ENCODE results near the gene TAF11L9. TPM values are rescaled to one million over a fixed set of nuclear protein-coding genes. Genes with fewer than 3 reads are reported as not detected.

TAF11L9 gene
- total and polyA plus RNA-seq, 2 donors: not detected

Small RNAs within 50 kb of the gene (small RNA-seq; reads per million reads assigned to genes)
- not detected for gene AC233724.3
- gene AC233724.4: not detected
- gene AC233724.6: not detected
- not detected for gene AC233724.7

Other genes with a start within 250 kb of the TAF11L9 start
- gene TAF11L2, start 96.2 kb downstream of the TAF11L9 start, total RNA-seq: not detected
- not detected for gene TAF11L2, start 96.2 kb downstream of the TAF11L9 start, polyA plus RNA-seq
- gene TAF11L3, start 76.0 kb downstream of the TAF11L9 start, total RNA-seq: not detected
- not detected for gene TAF11L3, start 76.0 kb downstream of the TAF11L9 start, polyA plus RNA-seq
- gene TAF11L4, start 72.6 kb downstream of the TAF11L9 start, total RNA-seq: not detected
- gene TAF11L4, start 72.6 kb downstream of the TAF11L9 start, polyA plus RNA-seq: not detected
- not detected for gene TAF11L5, start 69.2 kb downstream of the TAF11L9 start, total RNA-seq
- not detected for gene TAF11L5, start 69.2 kb downstream of the TAF11L9 start, polyA plus RNA-seq
- not detected for gene TAF11L6, start 65.7 kb downstream of the TAF11L9 start, total RNA-seq
- not detected for gene TAF11L6, start 65.7 kb downstream of the TAF11L9 start, polyA plus RNA-seq
- not detected for gene TAF11L7, start 8.6 kb downstream of the TAF11L9 start, total RNA-seq
- not detected for gene TAF11L7, start 8.6 kb downstream of the TAF11L9 start, polyA plus RNA-seq
- not detected for gene TAF11L8, start 3.4 kb downstream of the TAF11L9 start, total RNA-seq
- not detected for gene TAF11L8, start 3.4 kb downstream of the TAF11L9 start, polyA plus RNA-seq
- gene TAF11L10, start 3.4 kb upstream of the TAF11L9 start, total RNA-seq: not detected
- not detected for gene TAF11L10, start 3.4 kb upstream of the TAF11L9 start, polyA plus RNA-seq
- gene TAF11L11, start 9.8 kb upstream of the TAF11L9 start, total RNA-seq: not detected
- not detected for gene TAF11L11, start 9.8 kb upstream of the TAF11L9 start, polyA plus RNA-seq
- gene TAF11L12, start 16.0 kb upstream of the TAF11L9 start, total RNA-seq: not detected
- gene TAF11L12, start 16.0 kb upstream of the TAF11L9 start, polyA plus RNA-seq: not detected
- gene TAF11L13, start 37.7 kb upstream of the TAF11L9 start, total RNA-seq: not detected
- gene TAF11L13, start 37.7 kb upstream of the TAF11L9 start, polyA plus RNA-seq: not detected
- not detected for gene TAF11L14, start 40.1 kb upstream of the TAF11L9 start, total RNA-seq
- gene TAF11L14, start 40.1 kb upstream of the TAF11L9 start, polyA plus RNA-seq: not detected

All from urinary bladder (tissue), 2 donors.